GM12801 (cell line): ENCODE results near the gene GSTM4.

Experiments used
- CTCF ChIP-seq: IDR thresholded peaks from one replicate; pipeline ENCODE4 v1.5.1; 2011; ENCODE audit warnings: control low read depth; ENCODE audit not compliant: insufficient read length; ENCODE audit errors: extremely low read depth

Gene GSTM4

GRCh38 chr1:109689844-109690405, 34.0 kb downstream of the GSTM4 start:
- TF ChIP-seq CTCF, result no peak

GRCh38 chr1:109691759-109692158, 35.9 kb downstream of the GSTM4 start:
- TF ChIP-seq CTCF, result no peak

- no peak for TF ChIP-seq CTCF
Measured at GRCh38 chr1:109697066-109697465, 41.2 kb downstream of the GSTM4 start.

- TF ChIP-seq CTCF, result no peak
Measured at GRCh38 chr1:109704173-109704572, 48.3 kb downstream of the GSTM4 start.

GRCh38 chr1:109705411-109705810, 49.5 kb downstream of the GSTM4 start:
- TF ChIP-seq CTCF, result no peak
